ENCODE data around the gene HS3ST4. TPM values are rescaled to one million over a fixed set of nuclear protein-coding genes. Genes with fewer than 3 reads are reported as not detected.

The HS3ST4 gene
- total and polyA plus RNA-seq, 2 of the 8 experiments (the other 6 are each of a cell fraction or from before 2014, with no cell fraction given): 1.9 to 3.3 TPM

DNA sequence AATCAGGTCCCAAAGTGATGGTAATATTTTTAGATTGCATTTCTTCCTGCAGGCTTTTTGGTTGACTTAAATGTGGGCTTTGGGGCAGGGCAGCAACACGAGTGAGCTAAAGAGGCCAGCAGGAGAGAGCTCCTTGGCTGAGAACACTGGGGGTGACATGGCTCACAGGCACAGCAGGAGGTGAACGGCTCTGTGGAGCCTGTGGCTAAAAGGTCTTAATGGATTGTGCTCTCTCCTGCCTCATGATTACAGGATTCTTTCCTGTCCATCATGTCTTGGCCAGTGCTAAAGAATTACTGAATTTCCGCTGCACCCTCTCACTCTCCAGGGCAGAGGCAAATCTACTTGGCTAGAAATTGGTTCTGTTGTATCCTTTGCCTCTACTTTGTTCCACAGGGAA lies 366.6 kb downstream of the HS3ST4 start:
- CTCF ChIA-PET (ENCODE audit: partially characterized antibody): no interaction called here

More for the DNA sequence above, 366.6 kb downstream of the HS3ST4 start:
- TF ChIP-seq BCL11A (IDR thresholded peaks at IDR 0.05; ENCODE audit: low read depth in 2 of 2, low read length in 2 of 2) (no peak), CREB1 (IDR thresholded peaks at IDR 0.05) (no peak), TEAD4 (IDR thresholded peaks at IDR 0.05; ENCODE audit: low read depth, low read length) (no peak), RFX5 (IDR thresholded peaks at IDR 0.05; ENCODE audit: borderline replicate concordance, low read depth, low read length) (no peak)
- Histone ChIP-seq H2BK5ac (ENCODE audit: low read depth, low read length) (peak overlapping the region; percentile 3; the same call in 1 of the 2 replicates), H4K91ac (replicated peaks; ENCODE audit: insufficient read length, low read length) (peak overlapping the region; percentile 31), H3K27ac (ENCODE audit: low read depth, low read length) (peak overlapping the region; percentile 34; the same call in 1 of the 2 replicates), H3K9ac (replicated peaks in 1 of 4; ENCODE audit: extremely low read depth in 1 of 4, low read depth in 3 of 4, low read length in 3 of 4) (no peak overlapping the region), H2BK20ac (ENCODE audit: low read length) (no peak overlapping the region), H4K5ac (ENCODE audit: insufficient read length, low read depth, low read length) (no peak overlapping the region), H2AK5ac (ENCODE audit: low read depth, low read length) (peak overlapping the region; percentile 29; the same call in 1 of the 2 replicates), H3K79me2 (ENCODE audit: control insufficient read depth in 1 of 2, insufficient read depth in 2 of 2, low read length in 2 of 2) (no peaks in the 10 kb centered on the region), H3K36me3 (ENCODE audit: control insufficient read depth in 2 of 4, insufficient read depth in 4 of 4, low read length in 3 of 4) (no peaks in the 10 kb centered on the region), H4K8ac (ENCODE audit: extremely low read depth, insufficient read depth, low read length) (no peak overlapping the region), H3K9me3 (ENCODE audit: insufficient read depth in 2 of 2, low read depth in 1 of 2, low read length in 1 of 2) (no peaks in the 10 kb centered on the region), H2BK12ac (ENCODE audit: low read depth, low read length) (0 out of 2 replicates have a peak overlapping the region, but pooled peaks have one; percentile 32), H3K4me2 (ENCODE audit: insufficient read depth in 1 of 2, low read depth in 2 of 2, low read length in 2 of 2) (no peak overlapping the region), H3K23me2 (ENCODE audit: low read depth, low read length) (no peaks in the 10 kb centered on the region), H3K18ac (ENCODE audit: extremely low read depth, low read length) (no peak overlapping the region; the same call in 1 of the 2 replicates), H2BK120ac (replicated peaks; ENCODE audit: low read depth, low read length) (peak overlapping the region; percentile 16), H3K56ac (replicated peaks; ENCODE audit: insufficient read length, low read depth, low read length) (no peak overlapping the region), H3K4me3 (ENCODE audit: extremely low read depth in 1 of 4, insufficient read depth in 2 of 4, low read depth in 3 of 4, low read length in 4 of 4) (no peak overlapping the region), H2BK15ac (ENCODE audit: low read length) (no peak overlapping the region), H3K27me3 (replicated peaks in 1 of 4; ENCODE audit: control insufficient read depth in 3 of 4, extremely low read depth in 1 of 4, insufficient read depth in 3 of 4, low read length in 3 of 4) (no peaks in the 10 kb centered on the region), H3K4ac (replicated peaks; ENCODE audit: insufficient read length, low read depth, low read length) (no peak overlapping the region), H3K23ac (ENCODE audit: insufficient read length) (no peak overlapping the region), H3K4me1 (replicated peaks in 1 of 4; ENCODE audit: control insufficient read depth in 3 of 4, insufficient read depth in 4 of 4, low read length in 3 of 4) (peaks cover 5 to 27% (median 20%) of the 10 kb centered on the region in 4 experiments; a peak in 6 of 7 replicates), H4K20me1 (replicated peaks in 1 of 2; ENCODE audit: control insufficient read depth in 1 of 2, insufficient read depth in 2 of 2, low read length in 2 of 2) (no peaks in the 10 kb centered on the region), H2AFZ (ENCODE audit: low read length) (no peak overlapping the region), H3K14ac (ENCODE audit: insufficient read length) (no peak overlapping the region), H3K79me1 (ENCODE audit: low read depth, low read length) (no peaks in the 10 kb centered on the region)
- no peak for FAIRE-seq
- whole genome bisulfite sequencing, 2 experiments (ENCODE audit: extremely low coverage in 1 of 2, insufficient coverage in 1 of 2, insufficient read length in 1 of 2, insufficient replicate concordance in 2 of 2, low coverage in 1 of 2, low lambda C conversion rate in 2 of 2, missing lambda C conversion rate in 1 of 2): 71% methylated on average over 3 of the region's 3 CpGs; no CpG with 5 or more reads in 1 of the 2 experiments
- POLR2A ChIA-PET (ENCODE audit: partially characterized antibody): no interaction called here
- no peak for DNase-seq (ENCODE audit: low read depth in 1 of 2, low spot score in 2 of 2)
